Measurements from ENCODE around the gene RDX.

RDX gene

DNA sequence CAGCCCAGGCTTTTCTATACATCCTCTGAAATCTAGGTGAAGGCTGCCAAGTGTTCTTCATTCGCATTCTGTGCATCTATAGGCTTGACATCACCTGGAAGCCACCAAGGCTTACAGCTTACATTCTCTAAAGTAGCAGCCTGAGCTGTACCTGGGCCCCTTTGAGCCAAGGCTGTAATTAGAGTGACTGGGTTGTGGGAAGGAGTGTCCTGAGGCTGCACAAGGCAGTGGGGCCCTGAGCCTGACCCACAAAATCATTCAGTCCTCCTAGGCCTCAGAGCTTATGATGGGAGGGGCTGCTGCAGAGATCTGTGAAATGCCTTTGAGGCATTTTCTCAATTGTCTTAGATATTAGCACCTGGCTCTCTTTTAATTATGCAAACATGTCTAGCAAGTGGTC lies 33.0 kb upstream of the RDX start:
- H3K4me2 ChIP-seq (ENCODE audit: low read depth, low read length) = no peak overlapping the region
- H3K36me3 ChIP-seq (replicated peaks; ENCODE audit: insufficient read depth, low read length) = no peaks in the 10 kb centered on the region
- no peak overlapping the region for H2AFZ ChIP-seq (ENCODE audit: low read length)
- H3F3A ChIP-seq (ENCODE audit: insufficient read depth, low read length) = no peaks in the 10 kb centered on the region
- H4K20me1 ChIP-seq (ENCODE audit: insufficient read depth, low read length) = no peaks in the 10 kb centered on the region
- no peaks in the 10 kb centered on the region for H3K27me3 ChIP-seq (replicated peaks; ENCODE audit: insufficient read depth, low read length)
- no peaks in the 10 kb centered on the region for H3K9me2 ChIP-seq (replicated peaks; ENCODE audit: insufficient read depth, low read length)
- TF ChIP-seq, protein P1, sequence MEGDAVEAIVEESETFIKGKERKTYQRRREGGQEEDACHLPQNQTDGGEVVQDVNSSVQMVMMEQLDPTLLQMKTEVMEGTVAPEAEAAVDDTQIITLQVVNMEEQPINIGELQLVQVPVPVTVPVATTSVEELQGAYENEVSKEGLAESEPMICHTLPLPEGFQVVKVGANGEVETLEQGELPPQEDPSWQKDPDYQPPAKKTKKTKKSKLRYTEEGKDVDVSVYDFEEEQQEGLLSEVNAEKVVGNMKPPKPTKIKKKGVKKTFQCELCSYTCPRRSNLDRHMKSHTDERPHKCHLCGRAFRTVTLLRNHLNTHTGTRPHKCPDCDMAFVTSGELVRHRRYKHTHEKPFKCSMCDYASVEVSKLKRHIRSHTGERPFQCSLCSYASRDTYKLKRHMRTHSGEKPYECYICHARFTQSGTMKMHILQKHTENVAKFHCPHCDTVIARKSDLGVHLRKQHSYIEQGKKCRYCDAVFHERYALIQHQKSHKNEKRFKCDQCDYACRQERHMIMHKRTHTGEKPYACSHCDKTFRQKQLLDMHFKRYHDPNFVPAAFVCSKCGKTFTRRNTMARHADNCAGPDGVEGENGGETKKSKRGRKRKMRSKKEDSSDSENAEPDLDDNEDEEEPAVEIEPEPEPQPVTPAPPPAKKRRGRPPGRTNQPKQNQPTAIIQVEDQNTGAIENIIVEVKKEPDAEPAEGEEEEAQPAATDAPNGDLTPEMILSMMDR (IDR thresholded peaks at IDR 0.05; ENCODE audit: low read length) = no peak
- TF ChIP-seq EZH2phosphoT487 (IDR thresholded peaks at IDR 0.05; ENCODE audit: low read length) (no peak), EZH2 (optimal IDR thresholded peaks at IDR 0.05; ENCODE audit: low read depth, low read length) (no peak)
- no peak overlapping the region for H3K27ac ChIP-seq (ENCODE audit: low read length)
- DNase-seq = no peak
- H3K9me3 ChIP-seq (replicated peaks; ENCODE audit: insufficient read depth, low read length) = no peaks in the 10 kb centered on the region
- no peaks in the 10 kb centered on the region for H3K79me2 ChIP-seq (ENCODE audit: low read length)
- H3K4me3 ChIP-seq (ENCODE audit: low read length) = no peak overlapping the region
- no peak overlapping the region for H3K9ac ChIP-seq (ENCODE audit: low read length)
- no peaks in the 10 kb centered on the region for H3K4me1 ChIP-seq (ENCODE audit: low read length)

DNA sequence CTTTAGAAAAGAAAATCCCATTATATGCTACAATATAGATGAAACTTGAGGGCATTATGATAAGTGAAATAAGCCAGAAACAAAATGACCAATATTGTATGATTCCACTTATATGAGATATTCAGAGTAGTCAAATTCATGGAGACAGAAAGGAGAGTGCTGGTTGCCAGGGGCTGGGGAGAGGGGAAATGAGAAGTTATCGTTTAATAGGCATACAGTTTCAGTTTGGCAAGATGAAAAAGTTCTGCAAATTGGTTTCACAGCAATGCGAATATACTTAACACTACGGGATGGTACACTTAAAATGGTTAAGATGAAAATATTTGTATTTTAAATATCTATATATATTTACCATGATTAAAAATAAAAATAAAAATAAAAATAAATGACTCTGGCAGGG lies 31.1 kb upstream of the RDX start:
- H3K4me3 ChIP-seq (ENCODE audit: low read length) = no peak overlapping the region
- H3K9ac ChIP-seq (ENCODE audit: low read length) = no peak overlapping the region
- no peaks in the 10 kb centered on the region for H3K79me2 ChIP-seq (ENCODE audit: low read length)
- no peak for TF ChIP-seq EZH2 (optimal IDR thresholded peaks at IDR 0.05; ENCODE audit: low read depth, low read length)
- TF ChIP-seq EZH2phosphoT487 (IDR thresholded peaks at IDR 0.05; ENCODE audit: low read length) = no peak
- TF ChIP-seq, protein P1 (IDR thresholded peaks at IDR 0.05; ENCODE audit: low read length) = no peak
- no peaks in the 10 kb centered on the region for H3K9me2 ChIP-seq (replicated peaks; ENCODE audit: insufficient read depth, low read length)
- H4K20me1 ChIP-seq (ENCODE audit: insufficient read depth, low read length) = no peaks in the 10 kb centered on the region
- H3K4me1 ChIP-seq (ENCODE audit: low read length) = no peaks in the 10 kb centered on the region
- no peak for DNase-seq
- no peaks in the 10 kb centered on the region for H3K27me3 ChIP-seq (replicated peaks; ENCODE audit: insufficient read depth, low read length)
- H3K4me2 ChIP-seq (ENCODE audit: low read depth, low read length) = no peak overlapping the region
- H3K9me3 ChIP-seq (replicated peaks; ENCODE audit: insufficient read depth, low read length) = no peaks in the 10 kb centered on the region
- H3F3A ChIP-seq (ENCODE audit: insufficient read depth, low read length) = no peaks in the 10 kb centered on the region
- H3K36me3 ChIP-seq (replicated peaks; ENCODE audit: insufficient read depth, low read length) = no peaks in the 10 kb centered on the region
- H2AFZ ChIP-seq (ENCODE audit: low read length) = no peak overlapping the region
- no peak overlapping the region for H3K27ac ChIP-seq (ENCODE audit: low read length)

DNA sequence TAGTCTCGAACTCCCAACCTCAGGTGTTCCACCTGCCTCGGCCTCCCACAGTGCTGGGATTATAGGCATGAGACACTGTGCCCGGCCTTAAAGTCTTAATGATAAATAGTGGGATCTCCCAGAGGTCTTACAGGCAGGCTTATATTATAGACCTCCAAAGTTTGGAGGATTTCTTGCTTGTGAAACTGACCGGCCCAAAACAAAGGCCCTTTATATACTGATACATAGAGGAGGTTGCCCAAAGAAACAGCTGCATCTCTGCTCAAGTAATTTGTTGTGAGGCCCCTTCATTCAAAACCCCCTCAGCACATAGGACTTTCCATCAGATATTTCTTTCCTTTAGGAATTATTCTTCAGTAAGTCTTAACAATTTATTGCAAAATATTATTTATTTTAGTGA lies 27.4 kb upstream of the RDX start:
- no peaks in the 10 kb centered on the region for H3F3A ChIP-seq (ENCODE audit: insufficient read depth, low read length)
- no peak for DNase-seq
- H3K79me2 ChIP-seq (ENCODE audit: low read length) = no peaks in the 10 kb centered on the region
- H3K9me2 ChIP-seq (replicated peaks; ENCODE audit: insufficient read depth, low read length) = no peaks in the 10 kb centered on the region
- no peaks in the 10 kb centered on the region for H3K4me1 ChIP-seq (ENCODE audit: low read length)
- H3K36me3 ChIP-seq (replicated peaks; ENCODE audit: insufficient read depth, low read length) = no peaks in the 10 kb centered on the region
- no peak overlapping the region for H3K4me2 ChIP-seq (ENCODE audit: low read depth, low read length)
- H2AFZ ChIP-seq (ENCODE audit: low read length) = no peak overlapping the region
- no peaks in the 10 kb centered on the region for H3K9me3 ChIP-seq (replicated peaks; ENCODE audit: insufficient read depth, low read length)
- H4K20me1 ChIP-seq (ENCODE audit: insufficient read depth, low read length) = no peaks in the 10 kb centered on the region
- no peak overlapping the region for H3K4me3 ChIP-seq (ENCODE audit: low read length)
- no peak overlapping the region for H3K27ac ChIP-seq (ENCODE audit: low read length)
- no peak for TF ChIP-seq EZH2 (optimal IDR thresholded peaks at IDR 0.05; ENCODE audit: low read depth, low read length)
- TF ChIP-seq, protein P1 (IDR thresholded peaks at IDR 0.05; ENCODE audit: low read length) = no peak
- TF ChIP-seq EZH2phosphoT487 (IDR thresholded peaks at IDR 0.05; ENCODE audit: low read length) = no peak
- no peaks in the 10 kb centered on the region for H3K27me3 ChIP-seq (replicated peaks; ENCODE audit: insufficient read depth, low read length)
- no peak overlapping the region for H3K9ac ChIP-seq (ENCODE audit: low read length)
